Measurements from ENCODE around the gene ANKFN1. TPM values are rescaled to one million over a fixed set of nuclear protein-coding genes. Genes with fewer than 3 reads are reported as not detected.

Gene ANKFN1
- total RNA-seq, 1 donor from 2014 or later, result not detected

GRCh38 chr17:56146534-56146933 is 6.7 kb upstream of the ANKFN1 start:
- DNase-seq (ENCODE audit: low read depth in 2 of 2), result no peak

DNA sequence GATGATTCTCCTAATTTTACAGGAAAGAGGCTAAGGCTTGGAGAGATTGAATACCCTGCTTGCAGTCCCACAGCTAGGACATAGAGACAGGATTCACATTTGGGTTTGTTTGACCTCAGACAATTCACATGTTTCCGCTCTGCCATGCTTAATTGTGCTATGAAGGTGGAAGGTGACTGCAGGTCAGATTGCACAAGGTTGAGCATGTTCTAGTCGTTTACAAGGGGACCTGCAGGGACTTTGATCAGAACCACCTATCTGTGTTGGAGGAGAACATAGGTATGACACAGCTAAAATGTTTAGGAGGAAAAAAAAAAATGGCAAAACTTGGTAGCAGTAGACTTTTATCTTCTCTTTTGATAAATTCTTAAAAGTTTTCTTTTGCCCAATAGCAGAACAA is 4.9 kb upstream of the ANKFN1 start:
- peak in 1 of 2 donors; percentile 2 for DNase-seq (ENCODE audit: low read depth in 2 of 2)

DNA sequence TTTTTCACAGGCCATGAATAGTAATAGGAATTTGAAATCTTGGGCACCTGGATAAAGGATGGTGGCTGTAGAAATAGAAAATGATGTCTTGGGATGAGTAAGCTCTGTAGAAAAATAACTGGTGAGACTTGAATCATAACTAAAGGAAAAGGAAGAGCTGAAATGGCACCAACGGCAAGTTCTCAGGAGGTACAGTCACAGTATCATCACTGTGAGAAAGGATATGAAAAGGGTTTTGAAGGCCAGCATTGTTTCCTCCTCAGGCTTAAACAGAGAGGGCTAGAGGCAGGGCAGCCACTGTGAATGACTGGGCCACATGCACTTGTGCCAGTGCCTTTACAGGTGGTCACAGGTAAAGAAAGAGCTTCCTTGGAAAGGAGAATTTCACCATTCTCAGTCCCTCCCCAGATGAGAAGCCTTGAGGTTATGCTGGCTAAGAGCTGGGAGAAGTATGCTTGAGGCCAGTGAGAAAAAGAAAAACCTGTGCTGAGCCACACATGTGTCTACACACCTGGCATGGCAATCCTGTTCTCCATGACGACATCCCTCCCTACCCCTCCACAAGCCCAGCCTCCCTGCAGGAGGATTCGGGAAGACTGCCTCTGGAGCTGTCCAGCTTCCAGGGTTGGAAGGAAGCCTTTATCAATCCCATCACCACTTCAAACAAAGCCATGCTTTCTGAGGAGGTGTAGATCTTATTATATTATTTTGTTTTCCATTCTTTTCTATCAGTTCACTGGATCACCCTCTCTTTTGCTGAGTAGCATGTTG is 3.8 kb upstream of the ANKFN1 start:
- no peak for DNase-seq (ENCODE audit: low read depth in 2 of 2)

DNA sequence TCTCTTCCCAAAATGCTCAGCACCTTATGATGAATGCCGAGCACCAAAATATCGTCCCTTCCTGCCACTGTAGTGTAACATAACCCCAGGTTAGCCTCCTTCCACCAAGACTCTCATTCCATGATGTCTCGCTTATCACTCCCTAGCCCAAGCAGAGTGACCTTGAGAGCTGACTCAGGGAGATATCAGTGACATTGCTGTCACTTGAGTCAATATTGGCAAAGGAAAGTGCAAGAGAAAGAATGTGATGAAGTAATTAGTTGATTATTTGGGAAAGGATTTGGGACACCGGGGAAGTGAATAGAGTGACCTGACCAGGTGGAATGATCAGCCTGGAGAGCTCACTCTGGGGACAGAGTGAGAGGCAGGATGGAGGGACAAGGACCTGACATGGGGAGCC is 2.6 kb upstream of the ANKFN1 start:
- DNase-seq (ENCODE audit: low read depth in 2 of 2), result no peak

- DNase-seq (ENCODE audit: low read depth in 2 of 2), result no peak
These were observed 4.6 kb downstream of the ANKFN1 start for GRCh38 chr17:56157845-56158244.

DNA sequence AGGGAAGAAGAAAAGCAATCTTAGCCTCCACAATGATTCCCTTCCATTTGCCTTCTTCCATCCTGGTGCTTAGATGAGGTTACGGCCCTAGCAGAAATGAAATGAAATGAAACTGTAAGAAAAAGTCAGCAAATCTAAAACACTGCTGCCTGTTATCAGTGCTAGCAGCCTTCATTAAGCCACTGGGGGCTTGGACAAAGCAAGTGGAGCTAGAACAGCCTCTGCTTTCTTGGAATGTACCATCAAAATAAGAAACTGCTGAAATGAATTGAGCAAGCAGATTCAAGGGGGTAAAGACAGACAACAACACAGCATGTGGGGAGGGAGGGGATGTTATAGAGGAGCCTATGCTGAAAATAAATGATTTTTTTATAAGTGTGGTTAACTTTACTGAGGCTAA is 5.1 kb downstream of the ANKFN1 start:
- DNase-seq (ENCODE audit: low read depth in 2 of 2), result no peak

DNA sequence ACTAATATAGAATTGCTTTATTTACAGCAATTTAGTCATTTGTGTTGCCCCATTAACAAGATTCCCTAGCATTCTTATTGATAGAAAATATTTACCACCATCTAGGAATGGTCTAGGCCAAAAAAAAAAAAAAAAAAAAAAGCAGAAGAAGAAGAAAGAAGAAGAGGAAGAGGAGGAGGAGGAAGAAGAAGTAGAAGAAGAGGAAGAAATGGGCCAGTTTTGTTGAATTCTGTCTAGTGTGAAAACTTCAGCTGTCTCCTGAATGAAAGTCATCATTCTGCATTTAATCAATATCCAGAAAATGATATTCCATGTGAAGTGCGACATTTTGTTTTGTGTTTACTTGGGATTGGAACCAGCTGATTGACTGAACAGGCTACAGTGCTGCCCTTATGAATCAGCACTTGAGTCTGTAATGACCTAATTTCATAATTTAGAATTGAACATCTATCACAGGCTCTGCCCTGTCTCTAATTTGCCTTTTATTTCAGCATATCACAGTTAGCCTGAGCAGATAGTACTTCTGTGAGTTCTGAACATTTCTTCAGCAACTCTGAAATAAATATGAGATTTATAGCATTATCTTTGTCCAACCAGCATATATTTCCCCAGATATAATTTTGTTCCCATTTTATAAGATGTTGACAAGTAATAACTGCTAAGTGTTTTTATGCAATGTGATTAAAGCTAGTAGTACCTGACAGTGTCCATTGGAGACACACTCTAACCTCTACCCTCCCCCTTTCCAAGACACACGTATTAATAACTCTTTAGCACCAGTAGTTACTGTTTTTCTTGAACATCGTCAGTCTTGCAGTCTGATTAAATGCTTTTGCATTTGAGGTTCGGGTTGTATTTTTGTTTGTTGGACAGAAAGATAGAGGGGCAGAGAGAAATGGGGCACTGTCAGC is 5.9 kb downstream of the ANKFN1 start:
- DNase-seq (ENCODE audit: low read depth in 2 of 2), result no peak

- no peak for DNase-seq (ENCODE audit: low read depth in 2 of 2)
These were observed 6.6 kb downstream of the ANKFN1 start for GRCh38 chr17:56159826-56160380.

- no peak for DNase-seq (ENCODE audit: low read depth in 2 of 2)
These were observed 7.1 kb downstream of the ANKFN1 start for GRCh38 chr17:56160422-56160821.

GRCh38 chr17:56165072-56165641 is 11.9 kb downstream of the ANKFN1 start:
- no peak for DNase-seq (ENCODE audit: low read depth in 2 of 2)

DNA sequence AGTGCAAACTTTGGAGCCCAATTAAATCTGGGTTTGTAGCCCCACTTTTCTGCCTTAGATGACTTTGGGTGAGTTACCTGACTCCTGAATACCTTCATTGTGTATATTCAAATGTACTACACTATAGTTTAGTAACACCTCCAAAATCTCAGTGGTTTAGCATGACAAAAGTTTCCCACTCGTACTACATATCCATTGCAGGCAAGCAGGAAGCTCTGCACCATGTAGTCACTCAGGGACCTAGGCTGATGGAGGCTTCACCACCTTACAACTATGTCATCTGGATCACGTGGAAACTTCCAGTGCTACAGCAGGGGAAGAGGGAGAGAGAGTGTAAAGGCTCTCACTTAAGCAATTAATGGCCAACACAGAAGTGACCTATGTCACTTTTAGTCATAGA is 14.2 kb downstream of the ANKFN1 start:
- DNase-seq (ENCODE audit: low read depth in 2 of 2), result no peak

DNA sequence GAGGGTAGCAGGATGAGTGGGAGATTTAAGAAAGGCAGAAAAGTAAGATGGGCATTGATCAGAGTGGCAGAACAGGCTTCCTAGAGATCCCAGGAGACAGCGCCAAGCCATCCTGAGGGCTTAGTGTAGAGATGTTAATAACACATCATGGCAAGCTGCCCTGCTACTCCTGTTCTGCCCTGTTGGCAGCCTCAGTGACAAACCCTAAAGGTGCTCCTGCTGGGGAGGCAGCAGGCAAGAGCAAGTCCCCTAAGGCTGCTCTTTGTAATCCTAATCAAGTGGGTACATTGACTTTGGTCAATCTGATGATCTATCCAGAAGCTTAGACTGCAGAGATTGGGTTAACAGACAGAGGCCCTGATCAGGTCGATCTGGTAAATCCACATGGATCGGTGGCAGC is 16.3 kb downstream of the ANKFN1 start:
- DNase-seq (ENCODE audit: low read depth in 2 of 2), result no peak

GRCh38 chr17:56171186-56171959 is 18.1 kb downstream of the ANKFN1 start:
- no peak for DNase-seq (ENCODE audit: low read depth in 2 of 2)

GRCh38 chr17:56172517-56172982 is 19.3 kb downstream of the ANKFN1 start:
- no peak for DNase-seq (ENCODE audit: low read depth in 2 of 2)

GRCh38 chr17:56173026-56173425 is 19.8 kb downstream of the ANKFN1 start:
- DNase-seq (ENCODE audit: low read depth in 2 of 2), result no peak

DNA sequence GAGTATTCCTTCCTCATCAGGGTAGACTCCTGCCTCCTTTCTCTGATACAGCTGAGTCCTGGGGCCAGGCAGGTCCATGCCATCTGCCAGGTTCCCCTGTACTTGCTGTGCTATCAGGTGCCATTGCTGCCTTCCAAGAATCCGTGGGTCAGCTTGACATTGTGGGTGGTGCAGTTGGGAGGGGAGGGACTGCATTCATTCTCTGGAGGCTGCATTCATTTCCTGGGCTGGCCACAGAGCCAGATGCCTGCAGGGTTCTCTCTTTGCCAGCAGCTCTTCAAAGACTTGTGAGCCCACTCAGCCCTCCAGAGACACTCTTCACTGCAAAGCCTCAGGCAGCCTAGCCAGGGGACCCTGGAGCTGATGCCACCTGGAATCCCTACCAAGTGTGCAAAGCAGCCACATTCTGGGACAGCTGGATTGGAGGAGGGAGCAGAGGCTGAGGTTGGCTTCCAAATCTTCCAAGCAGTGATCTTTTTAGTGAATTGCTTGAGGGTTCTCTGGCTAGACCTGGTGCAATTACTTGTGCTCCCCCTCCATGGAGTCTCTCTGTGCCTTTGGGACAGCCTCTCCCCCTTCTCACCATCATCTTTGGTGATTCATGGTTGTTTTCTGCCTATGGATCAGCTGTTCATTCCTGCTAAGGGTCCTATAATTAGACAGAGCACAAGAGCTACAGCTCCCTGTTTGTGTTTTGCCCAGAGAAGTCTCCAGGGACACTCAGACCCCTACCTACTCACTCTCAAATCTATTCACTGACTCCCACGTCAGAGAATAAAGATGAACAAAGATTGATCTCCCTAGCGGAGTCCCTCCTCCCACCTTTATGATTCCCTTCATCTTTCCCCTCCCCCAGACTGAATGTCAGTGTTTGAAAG is 20.9 kb downstream of the ANKFN1 start:
- no peak for DNase-seq (ENCODE audit: low read depth in 2 of 2)

DNA sequence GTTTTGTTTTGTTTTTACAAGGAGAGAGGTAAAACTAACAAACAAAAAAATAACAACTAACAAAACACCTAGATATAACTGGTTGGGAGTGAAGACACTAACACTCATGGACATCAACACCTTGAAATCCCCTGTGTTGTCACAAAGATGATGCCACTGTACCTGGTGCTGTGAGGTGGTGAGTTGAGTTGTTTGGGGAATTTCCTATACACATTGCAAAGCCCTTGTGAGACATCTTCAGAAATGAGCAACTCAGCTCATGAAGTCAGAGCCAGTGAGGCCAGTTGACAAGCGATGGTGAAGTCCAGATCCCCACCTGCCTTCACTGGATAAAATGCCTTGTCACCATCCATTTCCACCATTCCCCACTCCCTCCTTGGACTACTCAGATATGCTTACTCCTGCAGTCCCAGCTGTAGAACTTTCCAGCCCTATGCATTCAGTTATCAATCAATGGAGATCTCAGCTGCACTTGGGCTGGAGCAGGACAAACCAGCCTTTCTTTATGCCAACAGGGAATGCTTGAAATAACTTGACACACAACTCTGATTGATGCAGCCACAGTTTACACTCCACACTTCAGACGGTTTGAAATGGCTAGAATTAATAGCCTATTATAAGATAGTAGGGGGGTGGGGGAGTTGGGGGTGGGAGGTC is 22.2 kb downstream of the ANKFN1 start:
- no peak for DNase-seq (ENCODE audit: low read depth in 2 of 2)

- no peak for DNase-seq (ENCODE audit: low read depth in 2 of 2)
These were observed 22.8 kb downstream of the ANKFN1 start for GRCh38 chr17:56176091-56176490.

DNA sequence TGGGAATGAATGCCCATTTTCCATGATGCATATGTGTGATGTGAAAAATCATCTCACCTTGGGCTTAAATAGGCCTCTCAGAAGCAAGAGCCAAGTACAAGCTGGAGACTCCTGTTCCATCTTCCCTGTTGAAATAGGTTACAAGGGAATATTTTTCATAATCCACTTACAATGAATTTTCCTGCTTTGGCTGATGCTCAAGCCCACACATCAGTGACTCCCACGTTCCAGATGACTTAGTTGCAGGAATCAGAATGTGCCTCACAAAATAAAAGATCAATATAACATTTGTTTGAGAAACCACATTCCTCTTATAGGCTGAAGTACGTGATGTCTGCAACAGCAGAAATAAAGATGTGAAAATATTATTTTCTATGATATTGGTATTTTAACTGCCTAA is 24.1 kb downstream of the ANKFN1 start:
- DNase-seq (ENCODE audit: low read depth in 2 of 2), result no peak

GRCh38 chr17:56178203-56178602 is 24.9 kb downstream of the ANKFN1 start:
- no peak for DNase-seq (ENCODE audit: low read depth in 2 of 2)

Data from dermis microvascular lymphatic vessel endothelial cell (primary cell).